GDM1 (cell line): ENCODE measurements around the gene FOXS1.
"Not testable (repeated sequence)": the region's sequence is repeated elsewhere in the genome, so short reads cannot be mapped to it uniquely, and the experiment has no call there.

Source experiments
- DNase-seq: peaks from one replicate; lab custom pipeline; 2025; lab: John Stamatoyannopoulos, UW

FOXS1 gene

GRCh38 chr20:31822421-31823330 is 22.7 kb downstream of the FOXS1 start:
- DNase-seq: peak; percentile 26

- DNase-seq: no peak
Observed at GRCh38 chr20:31821427-31821826, 24.0 kb downstream of the FOXS1 start.

- DNase-seq: no peak
Observed at GRCh38 chr20:31820228-31820627, 25.2 kb downstream of the FOXS1 start.

- no peak for DNase-seq
Observed at GRCh38 chr20:31819083-31819784, 26.2 kb downstream of the FOXS1 start, which contains the start of gene MYLK2. Gene MYLK2 (plus strand): TSS chr20:31819356. CDS start chr20:31819581, 225 bp downstream.

GRCh38 chr20:31818376-31818908 is 27.0 kb downstream of the FOXS1 start:
- no peak for DNase-seq

- DNase-seq: no peak
Observed at GRCh38 chr20:31817461-31817860, 27.9 kb downstream of the FOXS1 start.

- DNase-seq: no peak
Observed at GRCh38 chr20:31816221-31816620, 29.2 kb downstream of the FOXS1 start.

GRCh38 chr20:31815408-31816188 is 29.8 kb downstream of the FOXS1 start:
- DNase-seq: no peak

- DNase-seq: not testable (repeated sequence)
Observed at GRCh38 chr20:31814142-31814541, 31.3 kb downstream of the FOXS1 start.

GRCh38 chr20:31813611-31814010 is 31.8 kb downstream of the FOXS1 start:
- no peak for DNase-seq

- DNase-seq: no peak
Observed at GRCh38 chr20:31811796-31812728, 33.3 kb downstream of the FOXS1 start.

GRCh38 chr20:31811198-31811597 is 34.2 kb downstream of the FOXS1 start:
- no peak for DNase-seq

GRCh38 chr20:31809661-31810060 is 35.7 kb downstream of the FOXS1 start:
- no peak for DNase-seq

GRCh38 chr20:31808481-31808880 is 36.9 kb downstream of the FOXS1 start:
- no peak for DNase-seq

GRCh38 chr20:31806564-31807355 is 38.6 kb downstream of the FOXS1 start:
- DNase-seq: peak; percentile 42

- no peak for DNase-seq
Observed at GRCh38 chr20:31803552-31804291, 41.7 kb downstream of the FOXS1 start.

- no peak for DNase-seq
Observed at GRCh38 chr20:31801508-31801907, 43.9 kb downstream of the FOXS1 start.

GRCh38 chr20:31797364-31797763 is 48.0 kb downstream of the FOXS1 start:
- no peak for DNase-seq
